Endometrial microvascular endothelial cells (primary cell): ENCODE data around the gene TOMM40L. TPM values are rescaled to one million over a fixed set of nuclear protein-coding genes. Genes with fewer than 3 reads are reported as not detected.
"Not testable (repeated sequence)": the region's sequence is repeated elsewhere in the genome, so short reads cannot be mapped to it uniquely, and the experiment has no call there.

ENCODE experiments used
- in situ Hi-C: cut with HindIII; loops from 2 replicates; pipeline ENCODE4 v1.10.0; 2017; ENCODE audit warnings: low sequenced_read_pairs, low pct_unique_long_range_greater_than_20kb; ENCODE audit errors: inconsistent ontology term
- total RNA-seq: library from RNA; depleted of rRNA; stranded (reverse); fragments of >200 nt; gene quantifications from one replicate; pipeline ENCODE4 v1.2.3, GENCODE V29; 2015; ENCODE audit errors: inconsistent ontology term

TOMM40L gene
- total RNA-seq, 1 donor from 2014 or later: 24.8 TPM

DNA sequence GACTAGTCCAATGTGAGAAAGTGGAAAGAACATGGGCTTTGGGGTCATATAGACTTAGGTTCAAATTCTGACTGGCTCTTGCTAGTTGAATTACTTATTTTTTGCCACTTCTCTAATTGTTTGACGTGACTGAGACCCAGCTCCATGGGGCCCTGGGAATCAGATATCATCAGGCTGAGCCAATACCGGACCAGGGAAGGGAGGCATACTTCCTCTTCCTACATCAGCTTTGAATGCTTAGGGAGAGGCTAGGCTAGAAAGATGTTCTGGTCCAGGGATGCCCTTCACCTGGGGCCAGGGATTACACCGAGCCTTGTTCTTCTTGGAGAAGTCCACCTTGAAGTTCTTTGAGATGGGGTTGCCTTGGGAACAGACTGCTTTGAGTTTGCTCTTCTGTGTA, 15.8 kb downstream of the TOMM40L start:
- in situ Hi-C loops: no loop called here

DNA sequence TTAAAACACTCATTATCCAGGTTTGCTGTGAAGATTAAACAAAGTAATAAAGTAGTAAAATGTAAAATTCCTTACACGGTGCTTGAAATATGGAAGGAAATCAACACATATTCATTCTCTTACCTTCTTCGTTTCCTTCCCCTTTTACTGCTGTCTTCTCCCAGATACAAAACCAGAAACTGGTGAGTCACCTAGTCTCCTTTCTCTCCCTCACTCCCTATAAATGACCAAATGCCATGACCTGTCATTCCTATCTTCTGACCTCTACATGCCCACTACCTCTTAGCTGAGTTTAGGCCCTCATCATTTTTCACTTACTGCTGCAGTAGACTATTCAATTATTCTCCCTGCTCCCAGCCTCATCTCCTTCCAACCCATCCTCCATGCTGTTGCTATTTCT, 16.5 kb downstream of the TOMM40L start:
- in situ Hi-C loops: no loop called here

DNA sequence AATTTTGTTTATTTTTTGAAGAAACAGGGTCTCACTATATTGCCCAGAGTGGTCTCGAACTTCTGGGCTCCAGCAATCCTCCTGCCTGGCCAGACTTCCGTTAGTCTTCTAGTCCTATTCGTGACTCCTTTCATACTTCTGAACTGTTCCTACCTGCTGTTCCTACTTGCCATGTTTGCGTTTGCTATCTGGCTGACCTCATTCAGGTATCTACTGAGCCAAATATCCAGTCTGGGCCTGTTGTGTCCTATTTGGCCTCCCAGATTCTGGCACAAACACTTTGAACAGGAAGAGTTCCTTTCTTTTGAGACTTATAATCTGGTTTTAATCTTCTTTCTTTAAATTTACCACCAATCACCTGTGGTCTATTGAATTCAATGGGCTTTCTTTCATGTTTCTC, 19.0 kb downstream of the TOMM40L start:
- in situ Hi-C loops: no loop called here

DNA sequence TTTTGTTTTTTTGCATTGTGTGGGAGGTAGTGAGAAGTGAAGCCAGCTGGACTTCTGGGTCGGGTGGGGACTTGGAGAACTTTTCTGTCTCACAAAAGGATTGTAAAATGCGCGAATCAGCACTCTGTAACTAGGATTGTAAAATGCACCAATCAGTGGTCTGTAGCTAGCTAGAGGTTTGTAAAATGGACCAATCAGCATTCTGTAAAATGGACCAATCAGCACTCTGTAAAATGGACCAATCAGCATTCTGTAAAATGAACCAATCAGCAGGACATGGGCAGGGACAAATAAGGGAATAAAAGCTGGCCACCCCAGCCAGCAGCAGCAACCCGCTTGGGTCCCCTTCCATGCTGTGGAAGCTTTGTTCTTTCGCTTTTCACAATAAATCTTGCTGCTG, 24.2 kb downstream of the TOMM40L start:
- in situ Hi-C loops: not testable (repeated sequence)

DNA sequence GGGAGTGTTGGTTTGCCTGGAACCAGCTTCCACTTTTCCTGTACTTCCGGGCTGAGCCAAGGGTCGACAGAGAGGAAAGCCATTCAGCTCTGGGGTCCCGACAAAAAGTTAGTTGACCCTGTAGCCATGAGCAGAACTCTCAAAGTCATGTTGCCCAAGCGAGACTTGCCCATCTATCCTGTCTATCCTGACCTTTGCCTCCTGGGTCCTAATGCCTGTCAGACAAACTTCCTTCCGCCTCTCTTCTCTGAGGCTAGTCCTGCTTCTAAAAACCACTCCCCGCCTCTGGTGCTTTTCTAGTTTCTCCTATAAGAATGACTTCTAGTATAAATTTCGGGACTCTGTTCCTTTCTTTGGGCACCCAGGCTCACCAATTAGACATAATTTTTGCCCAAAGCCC, 25.0 kb downstream of the TOMM40L start:
- in situ Hi-C loops: no loop called here

DNA sequence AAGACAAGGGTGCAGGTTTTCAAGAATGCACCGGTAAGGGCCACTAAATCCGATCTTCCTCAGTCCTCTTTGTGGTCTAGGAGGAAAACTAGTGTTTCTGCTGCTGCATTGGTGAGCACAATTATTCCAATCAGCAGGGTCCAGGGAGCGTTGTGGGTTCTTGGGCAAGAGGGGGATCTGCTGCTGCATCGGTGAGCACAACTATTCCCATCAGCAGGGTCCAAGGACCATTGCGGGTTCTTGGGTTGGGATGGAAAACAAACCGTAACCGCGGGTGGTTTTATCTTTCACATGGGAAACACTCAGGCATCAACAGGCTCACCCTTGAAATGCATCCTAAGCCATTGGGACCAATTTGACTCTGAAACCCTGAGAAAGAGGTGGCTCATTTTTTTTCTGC, 25.7 kb downstream of the TOMM40L start:
- in situ Hi-C loops: no loop called here

DNA sequence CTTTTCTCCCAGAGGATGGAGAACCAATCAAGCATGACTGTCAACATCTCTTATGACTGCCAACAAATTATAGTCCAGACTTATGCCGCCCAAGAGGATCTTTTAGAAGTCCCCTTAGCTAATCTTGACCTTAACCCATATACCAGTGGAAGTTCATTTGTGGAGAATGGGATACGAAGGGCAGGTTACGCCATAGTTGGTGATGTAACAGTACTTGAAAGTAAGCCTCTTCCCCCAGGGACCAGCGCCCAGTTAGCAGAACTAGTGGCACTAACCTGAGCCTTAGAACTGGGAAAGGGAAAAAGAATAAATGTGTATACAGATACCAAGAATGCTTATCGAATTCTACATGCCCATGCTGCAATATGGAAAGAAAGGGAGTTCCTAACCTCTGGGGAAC, 29.4 kb downstream of the TOMM40L start:
- in situ Hi-C loops: not testable (repeated sequence)

DNA sequence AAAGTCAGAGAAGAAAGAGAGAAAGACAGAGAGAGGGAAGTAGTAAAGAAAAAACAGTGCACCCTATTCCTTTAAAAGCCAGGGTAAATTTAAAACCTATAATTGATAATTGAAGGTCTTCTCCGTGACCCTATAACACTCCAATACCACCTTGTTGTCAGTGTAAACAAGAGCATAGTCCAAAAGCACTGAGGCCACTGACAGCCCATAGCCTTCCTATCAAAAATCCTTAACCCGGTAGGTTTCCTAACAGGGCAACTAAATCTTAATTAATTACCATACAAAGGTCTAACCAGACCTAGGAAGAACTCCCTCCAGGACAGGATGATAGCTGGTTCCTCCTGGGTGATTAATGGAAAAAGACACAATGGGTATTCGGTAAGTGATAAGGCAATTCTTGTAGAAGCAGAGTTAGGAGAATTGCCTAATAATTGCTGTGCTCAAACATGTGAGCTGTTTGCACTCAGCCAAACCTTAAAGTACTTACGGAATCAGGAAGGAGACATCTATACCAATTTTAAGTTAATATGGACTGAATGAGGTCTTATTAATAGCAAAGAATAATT, 30.2 kb downstream of the TOMM40L start:
- in situ Hi-C loops: not testable (repeated sequence)

DNA sequence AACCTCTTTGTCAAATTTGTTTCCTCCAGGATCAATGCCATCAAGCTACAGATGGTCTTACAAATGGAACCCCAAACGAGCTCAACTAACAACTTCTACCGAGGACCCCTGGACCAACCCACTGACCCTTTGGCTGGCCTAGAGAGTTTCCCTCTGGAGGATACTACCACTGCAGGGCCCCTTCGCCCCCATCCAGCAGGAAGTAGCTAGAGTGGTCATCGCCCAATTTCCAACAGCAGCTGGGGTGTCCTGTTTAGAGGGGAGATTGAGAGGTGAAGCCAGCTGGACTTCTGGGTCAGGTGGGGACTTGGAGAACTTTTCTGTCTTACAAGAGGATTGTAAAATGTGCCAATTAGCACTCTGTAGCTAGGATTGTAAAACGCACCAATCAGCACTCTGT, 31.2 kb downstream of the TOMM40L start:
- in situ Hi-C loops: not testable (repeated sequence)

DNA sequence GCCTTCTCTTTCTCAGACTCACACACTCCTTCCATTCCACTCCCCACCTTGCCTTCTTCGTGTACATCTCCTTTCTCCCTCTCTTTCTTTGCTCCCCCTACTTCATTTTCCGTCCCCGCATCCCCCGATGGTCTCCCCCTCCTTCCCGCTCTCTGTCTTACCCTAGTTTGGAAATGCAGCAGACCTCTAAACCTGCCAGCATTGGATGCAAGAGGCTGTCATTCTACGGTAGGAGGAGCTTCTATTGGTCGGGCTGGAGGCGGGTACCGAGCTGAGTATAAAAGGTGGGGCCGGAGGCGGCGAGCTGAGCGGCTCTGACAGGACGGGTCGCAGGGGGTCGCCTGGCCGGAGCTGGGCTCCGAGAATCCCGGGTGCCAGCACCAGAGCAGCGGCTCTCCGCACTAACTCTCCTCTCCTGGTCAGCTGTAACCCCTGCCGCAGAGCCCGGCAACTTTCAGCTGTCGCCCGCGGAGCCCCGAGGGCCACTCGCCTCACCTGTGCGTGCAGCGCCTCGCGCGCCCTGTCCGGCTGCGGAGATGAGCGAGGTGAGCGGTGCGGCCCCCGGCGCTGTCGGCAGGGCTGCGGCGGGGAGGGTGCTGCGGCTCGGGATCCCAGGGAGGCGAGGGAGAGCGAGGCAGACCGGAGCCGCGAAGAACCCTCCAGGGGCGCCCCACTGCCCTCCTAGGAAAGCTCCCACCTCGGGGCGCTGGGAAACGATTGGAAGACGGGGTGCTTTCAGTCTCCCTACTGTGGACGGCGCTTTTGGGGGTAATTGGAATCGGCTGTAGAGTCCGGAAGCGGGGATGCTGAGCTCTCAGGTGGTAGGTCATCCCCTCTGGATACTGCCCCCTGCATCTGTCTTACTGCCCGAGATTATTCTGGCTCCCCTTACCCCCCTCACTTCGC, 32.8 kb downstream of the TOMM40L start, which contains the start of gene PCP4L1:
Gene PCP4L1 (plus strand): TSS at position 307 of the 906 bp plus-strand sequence. CDS start 230 bp downstream, at position 537.
- in situ Hi-C loops: no loop called here

DNA sequence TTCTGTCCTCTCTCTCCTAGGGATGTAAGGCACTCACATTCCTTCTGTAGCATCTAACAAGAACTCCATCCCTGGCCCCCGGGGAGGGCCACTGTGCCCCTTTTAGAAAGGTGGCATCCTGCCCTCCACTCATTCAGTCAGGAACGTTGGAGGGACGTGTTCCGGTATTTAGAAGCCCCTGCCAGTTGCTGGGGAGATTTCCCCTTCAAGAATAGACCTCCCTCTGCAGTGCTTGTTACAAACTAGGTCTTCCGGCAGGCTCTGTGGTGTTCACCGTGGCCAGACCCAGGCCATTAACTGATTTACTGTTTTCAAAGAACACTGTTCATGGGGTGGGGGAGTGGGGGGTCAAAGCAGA, 33.5 kb downstream of the TOMM40L start:
- in situ Hi-C loops: no loop called here

DNA sequence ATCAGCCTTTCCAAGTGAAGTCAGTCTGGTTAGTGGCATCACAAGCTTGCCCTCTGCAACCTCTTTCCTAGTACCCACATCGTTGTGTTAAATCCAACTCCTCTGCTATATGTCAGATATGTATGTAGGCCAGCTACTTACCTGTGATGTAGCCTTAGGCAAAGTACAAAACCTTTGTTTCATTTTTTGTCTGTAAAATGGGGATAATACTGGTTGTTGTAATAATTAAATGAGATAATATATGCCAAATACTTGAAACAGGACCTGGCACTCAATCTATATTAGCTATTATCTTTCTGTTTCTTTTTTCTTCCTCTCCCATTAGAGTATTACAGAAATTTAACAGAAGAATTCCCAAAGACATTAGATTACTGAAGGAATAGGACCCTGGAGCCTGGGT, 33.9 kb downstream of the TOMM40L start:
- in situ Hi-C loops: no loop called here

DNA sequence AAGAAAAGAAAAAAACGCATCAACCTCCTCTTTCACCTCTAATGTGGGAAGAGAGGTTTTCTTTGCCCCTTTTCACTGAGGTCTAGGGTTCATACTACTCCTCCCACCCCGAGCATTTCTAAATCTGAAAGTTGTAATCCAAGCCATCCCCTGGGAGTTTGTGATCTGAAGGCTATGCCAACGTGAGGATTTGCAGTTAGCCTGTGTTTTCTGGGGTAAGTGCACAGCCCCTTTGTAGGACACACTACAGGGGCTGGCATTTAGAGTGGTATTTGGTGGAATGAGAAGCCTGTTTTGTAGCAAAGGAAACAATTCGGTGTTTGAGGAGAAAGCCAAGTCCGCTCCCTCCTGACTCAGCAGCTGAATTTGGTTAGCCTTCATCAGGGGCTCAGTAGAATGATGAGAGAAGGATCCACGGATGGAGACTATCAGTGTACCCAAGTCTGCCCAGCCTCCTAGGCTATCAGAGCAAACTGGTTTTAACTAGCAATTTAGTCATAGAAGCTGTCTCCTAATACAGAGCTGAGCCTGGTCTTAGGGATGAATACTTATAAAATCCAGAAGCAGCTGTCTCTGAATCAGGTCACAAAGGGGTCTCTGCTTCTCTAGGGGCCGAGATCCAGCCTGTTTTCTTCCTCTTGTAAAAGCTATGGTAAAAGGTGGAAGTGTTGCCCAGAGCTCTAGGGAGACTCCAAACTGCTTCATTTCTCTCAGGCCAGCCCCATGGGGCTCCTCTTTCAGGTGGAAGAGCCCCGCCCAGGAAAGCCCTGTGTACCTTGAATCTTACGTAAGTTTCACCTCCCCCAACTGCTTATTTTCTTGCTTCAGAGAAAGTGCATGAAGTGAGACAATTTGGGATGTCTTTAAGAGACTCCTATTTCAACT, 34.8 kb downstream of the TOMM40L start:
- in situ Hi-C loops: no loop called here

DNA sequence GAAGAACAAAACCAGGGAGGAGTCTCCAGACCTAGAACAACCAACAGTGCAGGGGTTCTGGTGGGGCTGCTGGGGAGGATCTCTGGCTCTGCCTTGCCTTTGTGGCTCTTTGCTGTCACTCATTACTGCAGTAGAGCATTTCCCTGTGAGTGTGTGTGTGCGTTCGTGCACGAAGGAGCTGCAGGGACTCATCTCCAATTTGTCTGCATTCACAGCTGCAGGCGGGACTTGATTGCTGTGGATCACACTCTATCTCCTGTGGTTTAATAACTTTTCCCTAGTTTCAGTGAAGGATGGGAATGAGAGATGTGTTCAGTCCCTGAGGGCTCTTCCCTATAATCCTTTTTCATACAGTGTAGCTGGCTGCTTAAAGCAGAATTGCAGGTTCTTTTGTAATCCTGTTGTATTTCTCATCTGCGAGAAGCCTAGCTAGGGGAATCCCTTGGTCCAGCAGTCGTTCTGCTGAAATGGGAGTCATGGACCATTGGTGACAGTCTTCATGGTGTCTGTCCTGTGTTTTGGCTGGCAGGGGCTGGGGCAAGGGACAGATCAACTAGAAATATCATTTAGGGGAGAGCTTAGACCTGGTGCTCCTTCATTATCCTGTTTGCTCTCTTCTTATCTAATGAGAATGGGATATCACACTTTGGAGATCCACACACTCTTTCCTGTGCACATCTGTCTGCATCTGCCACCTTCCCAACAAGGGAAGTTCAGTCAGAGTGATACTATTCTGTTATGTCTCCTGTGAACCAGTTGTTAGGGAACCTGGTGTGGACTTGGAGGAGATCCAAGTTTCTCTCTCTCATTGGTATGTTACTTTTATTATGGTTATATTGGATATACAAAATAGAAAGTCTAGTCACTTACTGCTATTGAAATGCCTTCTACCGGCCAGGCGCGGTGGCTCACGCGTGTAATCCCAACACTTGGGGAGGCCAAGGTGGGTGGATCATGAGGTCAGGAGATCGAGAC, 35.7 kb downstream of the TOMM40L start:
- in situ Hi-C loops: no loop called here

DNA sequence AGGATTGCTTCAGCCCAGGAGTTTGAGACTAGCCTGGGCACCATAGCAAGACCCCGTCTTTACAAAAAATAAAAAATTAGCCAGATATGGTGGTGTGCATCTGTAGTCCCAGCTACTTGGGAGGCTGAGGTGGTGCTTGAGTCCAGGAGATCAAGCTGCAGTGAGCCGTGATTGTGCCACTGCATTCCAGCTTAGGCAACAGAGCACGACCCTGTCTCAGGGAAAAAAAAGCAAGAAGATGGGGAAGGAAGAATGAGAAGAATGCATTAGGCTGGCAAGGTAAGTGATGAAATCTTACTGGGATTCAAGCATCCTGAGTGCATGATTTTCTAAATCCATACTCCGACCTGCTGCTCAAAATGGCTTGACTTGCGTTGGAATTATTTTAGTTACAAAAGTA, 39.4 kb downstream of the TOMM40L start:
- in situ Hi-C loops: no loop called here

DNA sequence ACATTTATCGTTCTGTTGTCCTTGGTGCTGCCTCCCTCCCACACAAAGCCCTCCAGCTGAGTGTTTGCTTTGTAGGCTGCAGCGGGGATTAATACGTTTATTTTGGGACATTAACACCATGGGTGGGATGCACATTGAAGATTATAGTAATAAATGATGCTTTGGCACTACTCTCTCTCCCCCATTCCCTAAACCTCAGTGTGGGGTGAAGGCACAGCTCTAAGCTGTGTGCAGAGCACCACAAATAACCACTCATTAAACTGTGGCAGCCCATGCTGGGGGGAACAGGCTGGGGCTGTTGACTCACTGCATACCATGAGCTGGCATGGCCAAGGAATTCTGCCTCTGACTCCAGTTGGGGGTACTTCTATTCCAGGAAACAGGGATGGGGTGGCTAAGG, 40.3 kb downstream of the TOMM40L start:
- in situ Hi-C loops: no loop called here

DNA sequence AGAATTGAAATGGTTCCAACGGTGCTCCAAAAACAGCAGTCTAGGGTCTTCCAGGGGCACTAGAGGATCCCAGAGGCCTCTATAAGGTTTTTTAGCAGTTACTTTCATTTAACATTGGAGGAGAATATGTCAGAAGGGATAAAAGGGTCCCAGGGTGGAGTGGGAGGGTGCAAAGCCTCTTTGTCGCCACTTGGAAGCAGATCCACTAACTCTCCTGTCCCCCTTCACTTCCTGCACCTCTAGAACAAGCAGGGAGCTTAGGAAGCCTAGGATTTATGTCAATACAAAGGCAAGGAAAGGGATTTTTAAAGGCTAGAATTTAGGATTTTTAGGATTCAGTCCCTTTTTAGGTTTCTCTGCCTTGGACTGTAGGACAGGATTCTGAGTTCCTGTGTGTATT, 41.0 kb downstream of the TOMM40L start:
- in situ Hi-C loops: no loop called here

DNA sequence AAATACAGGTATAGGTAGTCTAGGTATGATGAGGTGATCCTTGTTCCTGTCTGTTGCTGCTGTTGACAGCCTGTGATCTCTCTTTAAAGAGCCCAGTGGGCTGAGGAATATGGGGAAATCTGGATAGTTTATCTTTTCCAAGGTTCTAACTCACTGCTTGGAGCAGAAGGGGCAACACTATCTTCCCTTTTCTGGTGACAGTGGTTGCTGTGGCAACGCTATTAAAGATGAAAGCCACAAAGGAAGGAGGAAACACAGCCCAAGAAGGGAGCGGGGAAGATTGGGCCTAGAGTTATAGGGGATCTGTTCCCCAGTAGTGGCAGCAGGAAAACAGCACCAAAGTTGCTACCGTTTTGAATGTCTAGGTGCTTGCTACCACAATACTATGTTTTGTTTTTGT, 41.5 kb downstream of the TOMM40L start:
- in situ Hi-C loops: no loop called here
